HG02970 (cell line): ENCODE results near the gene ZNF768.

ENCODE experiments used
- ATAC-seq: cut with Tn5 transposase; IDR thresholded peaks from one replicate; pipeline ENCODE4 v1.9.1; 2021; ENCODE audit warnings: mild to moderate bottlenecking, moderate library complexity, moderate number of reproducible peaks; ENCODE audit not compliant: unreplicated experiment, low FRiP score

Gene ZNF768

DNA sequence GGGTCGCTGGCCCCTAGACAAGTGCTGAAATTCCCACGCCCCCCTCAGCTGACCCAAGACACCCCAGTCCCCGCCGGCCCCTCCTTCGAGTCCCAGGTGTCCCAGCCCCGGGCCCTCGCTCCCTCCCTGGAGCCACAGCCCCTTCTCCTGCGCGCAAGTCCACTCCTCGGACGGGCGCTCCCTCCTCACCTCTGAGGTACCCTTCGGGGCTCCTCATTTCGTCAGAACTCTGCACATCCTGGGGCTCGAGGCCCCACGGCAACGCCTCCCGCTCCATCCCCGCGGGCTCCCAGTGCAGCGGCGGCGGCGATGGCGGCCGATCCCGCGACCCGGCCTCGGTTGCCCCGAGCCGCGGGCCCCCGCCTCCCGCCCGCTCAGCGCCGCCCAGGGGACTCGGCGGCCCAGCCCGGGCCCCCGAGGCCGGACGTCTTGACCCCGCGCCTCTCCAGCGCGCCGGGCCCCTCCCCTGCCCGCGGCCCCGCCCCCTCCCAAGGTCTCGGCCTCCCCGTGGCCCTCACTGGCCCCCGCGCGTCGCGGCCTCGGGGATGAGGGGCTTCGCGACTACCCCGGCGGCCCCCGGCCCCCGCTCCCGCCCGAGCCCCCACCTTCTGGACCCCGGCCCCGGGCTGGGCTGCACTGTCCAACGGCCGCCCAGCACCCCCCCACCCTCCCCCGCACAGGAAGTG is at the start of gene ZNF768:
ZNF768 (minus strand) TSS at position 430 of the 686 bp plus-strand sequence; CDS start at position 277, 153 bp downstream.
- peak; percentile 26 for ATAC-seq

DNA sequence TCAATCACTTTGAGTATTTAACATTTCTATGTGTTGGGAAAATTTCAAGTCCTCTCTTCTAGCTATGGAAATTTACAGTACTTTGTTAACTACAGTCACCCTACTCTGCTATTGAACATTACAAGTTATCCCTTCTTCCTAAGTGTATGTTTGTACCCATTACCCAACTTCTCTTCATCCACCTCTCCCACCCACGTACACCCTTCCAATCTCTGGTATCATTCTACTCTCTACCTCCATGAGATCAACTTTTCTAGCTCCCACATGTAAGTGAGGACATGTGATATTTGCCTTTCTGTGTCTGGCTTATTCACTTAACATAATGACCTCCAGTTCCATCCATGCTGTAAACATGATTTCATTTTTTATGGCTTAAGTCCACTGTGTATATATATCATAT is 48.3 kb upstream of the ZNF768 start:
- no peak for ATAC-seq

DNA sequence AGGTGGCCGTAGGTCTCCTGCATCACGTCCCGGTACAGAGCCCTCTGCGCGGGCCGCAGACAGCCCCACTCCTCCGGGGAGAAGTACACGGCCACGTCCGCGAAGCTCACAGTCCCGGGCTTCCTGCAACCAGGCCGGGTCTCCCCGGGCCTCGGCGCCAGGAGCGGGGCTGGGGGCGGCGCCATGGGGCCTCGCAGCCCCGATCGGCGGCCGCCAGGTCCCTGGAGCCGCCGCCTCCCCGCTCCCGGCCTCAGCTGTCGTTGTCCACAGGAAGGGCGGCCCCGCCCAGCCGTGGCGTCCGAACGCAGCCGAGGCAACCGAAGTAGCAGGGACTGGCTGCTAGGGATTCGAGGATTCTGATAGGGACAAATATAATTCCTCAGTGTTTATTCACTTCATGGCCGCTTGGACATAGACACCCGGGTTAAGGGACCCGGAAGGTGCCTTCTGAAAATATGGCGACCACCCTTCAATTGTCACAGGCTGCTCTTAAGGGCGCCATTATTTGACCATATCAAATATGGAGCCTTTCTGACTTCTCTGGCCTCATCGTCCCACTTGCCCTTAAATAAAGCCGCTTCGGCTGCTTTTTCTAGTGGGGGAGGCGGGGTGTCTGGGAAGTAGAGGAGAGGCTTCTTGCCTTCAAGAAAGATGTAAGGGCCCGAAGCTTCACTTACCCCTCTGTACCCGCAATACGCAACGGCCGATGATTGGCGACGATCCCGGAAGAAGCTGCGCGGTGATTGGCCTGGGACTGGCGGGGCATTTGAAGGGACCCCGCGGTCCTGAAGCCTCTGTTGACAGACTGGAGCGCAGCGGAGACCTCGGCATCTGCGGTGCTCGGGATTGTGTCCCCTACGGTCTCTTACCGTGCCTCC is 45.3 kb upstream of the ZNF768 start, which contains the start of gene ZNF688:
ZNF688 (minus strand) TSS at position 270 of the 878 bp plus-strand sequence; CDS start at position 185, 85 bp downstream.
- ATAC-seq, result peak; percentile 61

DNA sequence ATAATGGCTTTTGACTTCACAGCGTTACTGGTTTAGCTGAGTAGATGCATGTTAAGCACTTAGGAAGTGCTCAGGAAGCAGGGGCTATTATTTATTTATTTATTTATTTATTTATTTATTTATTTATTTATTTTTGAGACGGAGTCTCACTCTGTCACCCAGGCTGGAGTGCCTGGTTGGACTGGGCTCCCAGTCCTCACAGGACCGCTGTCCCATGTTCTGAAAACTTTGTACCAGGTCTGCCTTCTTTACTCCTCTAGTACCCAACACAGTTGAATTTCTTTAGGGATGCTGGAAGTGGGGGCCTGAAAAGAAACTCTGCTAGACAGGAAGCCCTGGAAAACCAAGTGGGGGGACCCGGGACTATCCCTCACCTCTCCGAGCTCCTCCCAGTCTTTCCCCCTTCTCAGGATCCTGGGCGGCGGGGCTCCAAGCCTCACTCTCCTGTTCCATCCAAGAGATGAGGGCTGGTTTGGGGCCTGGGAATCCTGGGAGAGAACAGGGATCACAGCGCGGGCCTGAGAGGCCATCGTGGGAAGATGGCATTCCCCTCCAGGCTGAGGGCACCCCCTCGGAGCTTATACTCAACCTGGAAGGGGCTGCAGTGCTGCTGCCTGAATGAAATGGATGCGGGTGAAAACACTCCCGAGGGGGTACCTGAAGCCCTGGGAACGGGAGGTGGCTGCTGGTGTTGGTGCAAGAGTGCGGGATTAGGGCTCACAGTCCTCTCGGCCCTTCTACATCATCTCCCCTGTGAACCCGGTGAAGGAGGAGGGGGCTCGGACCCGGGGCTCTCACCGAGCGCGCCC is 44.5 kb upstream of the ZNF768 start:
- ATAC-seq, result no peak

DNA sequence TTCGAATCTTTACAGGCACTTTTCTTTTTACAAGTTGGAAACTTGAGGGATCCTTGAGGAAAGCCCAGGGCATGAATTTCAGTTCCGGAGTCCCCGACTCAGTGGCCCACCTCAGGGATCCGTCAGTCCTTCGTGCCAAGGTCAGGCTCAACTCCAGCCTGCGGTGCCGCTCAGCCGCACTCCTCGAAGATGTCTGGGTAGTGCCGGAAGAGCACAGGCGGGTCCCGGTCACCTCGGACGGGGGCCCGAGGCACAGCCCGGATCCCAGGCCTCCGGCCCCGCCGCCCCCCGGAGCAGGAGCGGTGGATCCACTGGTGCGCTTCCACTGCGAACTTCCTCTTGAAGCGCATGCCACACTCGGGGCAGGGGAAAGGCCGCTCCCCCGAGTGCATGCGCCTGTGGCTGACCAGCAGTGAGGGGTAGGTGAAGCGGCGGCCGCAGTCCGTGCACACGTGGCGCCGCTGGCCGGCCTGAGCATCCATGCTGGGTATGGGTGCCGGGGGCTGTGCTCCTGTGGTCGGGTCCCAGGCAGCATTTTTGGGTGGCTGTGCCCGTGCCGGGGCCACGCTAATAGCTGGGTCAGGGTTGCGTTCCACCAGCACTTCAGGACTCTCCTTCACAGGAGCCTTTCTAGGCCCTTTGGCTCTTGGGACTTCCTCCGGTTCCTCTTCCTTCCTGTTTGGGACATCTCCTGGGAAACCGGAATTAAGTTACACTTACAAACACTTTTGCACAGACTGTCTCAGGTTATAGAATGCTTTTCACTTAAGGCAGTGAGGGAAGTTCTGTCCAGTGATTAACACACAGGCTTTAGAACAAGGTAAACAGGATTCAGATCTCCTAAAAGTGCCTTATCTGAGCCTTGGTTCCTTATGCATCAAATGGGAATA is 43.6 kb upstream of the ZNF768 start:
- ATAC-seq, result no peak

DNA sequence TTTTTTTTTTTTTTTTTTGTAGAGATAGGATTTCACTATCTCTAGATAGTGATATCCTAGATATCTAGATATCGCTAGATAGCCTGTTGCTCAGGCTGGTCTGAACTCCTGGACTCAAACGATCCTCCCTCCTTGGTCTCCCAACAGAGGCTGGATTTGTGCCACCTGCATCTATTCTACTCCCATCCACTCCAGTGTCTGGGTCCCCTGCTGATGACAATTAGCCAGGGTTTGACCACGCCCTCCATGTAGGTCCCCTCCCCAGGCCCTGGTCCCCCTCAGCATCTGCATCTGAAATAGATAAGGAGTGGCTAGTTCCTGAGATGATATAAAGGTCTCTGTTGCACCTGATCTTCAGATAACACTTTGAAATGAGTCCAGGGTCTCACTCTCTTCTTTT is 42.9 kb upstream of the ZNF768 start:
- ATAC-seq, result no peak

DNA sequence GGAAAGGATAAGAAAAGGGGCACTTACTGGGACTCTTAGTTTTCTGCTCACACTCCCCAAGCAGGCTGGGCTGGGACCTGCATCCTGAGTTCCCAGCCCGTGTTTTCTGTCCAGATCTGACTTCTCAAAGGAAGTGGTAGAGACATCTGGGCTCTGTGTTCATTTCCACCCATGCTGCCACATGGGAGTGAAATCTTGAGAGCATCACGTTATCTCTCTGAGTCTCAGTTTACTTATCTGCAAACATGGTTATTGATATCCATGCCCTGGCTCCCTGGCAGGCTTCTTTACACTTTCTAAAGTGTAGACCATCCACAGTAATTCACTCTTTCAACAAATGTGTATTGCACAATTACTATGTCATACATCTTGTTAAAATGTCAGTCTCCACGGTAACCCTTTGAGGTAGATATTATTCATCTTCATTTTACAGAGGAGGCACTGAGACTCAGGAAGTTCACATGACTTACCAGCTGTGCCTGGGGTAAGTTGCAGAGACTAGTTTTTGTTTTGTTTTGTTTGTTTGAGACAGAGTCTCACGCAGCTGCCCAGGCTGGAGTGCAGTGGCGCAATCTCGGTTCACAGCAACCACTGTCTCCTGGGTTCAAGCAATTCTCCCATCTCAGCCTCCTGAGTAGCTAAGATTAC is 41.7 kb upstream of the ZNF768 start:
- no peak for ATAC-seq

DNA sequence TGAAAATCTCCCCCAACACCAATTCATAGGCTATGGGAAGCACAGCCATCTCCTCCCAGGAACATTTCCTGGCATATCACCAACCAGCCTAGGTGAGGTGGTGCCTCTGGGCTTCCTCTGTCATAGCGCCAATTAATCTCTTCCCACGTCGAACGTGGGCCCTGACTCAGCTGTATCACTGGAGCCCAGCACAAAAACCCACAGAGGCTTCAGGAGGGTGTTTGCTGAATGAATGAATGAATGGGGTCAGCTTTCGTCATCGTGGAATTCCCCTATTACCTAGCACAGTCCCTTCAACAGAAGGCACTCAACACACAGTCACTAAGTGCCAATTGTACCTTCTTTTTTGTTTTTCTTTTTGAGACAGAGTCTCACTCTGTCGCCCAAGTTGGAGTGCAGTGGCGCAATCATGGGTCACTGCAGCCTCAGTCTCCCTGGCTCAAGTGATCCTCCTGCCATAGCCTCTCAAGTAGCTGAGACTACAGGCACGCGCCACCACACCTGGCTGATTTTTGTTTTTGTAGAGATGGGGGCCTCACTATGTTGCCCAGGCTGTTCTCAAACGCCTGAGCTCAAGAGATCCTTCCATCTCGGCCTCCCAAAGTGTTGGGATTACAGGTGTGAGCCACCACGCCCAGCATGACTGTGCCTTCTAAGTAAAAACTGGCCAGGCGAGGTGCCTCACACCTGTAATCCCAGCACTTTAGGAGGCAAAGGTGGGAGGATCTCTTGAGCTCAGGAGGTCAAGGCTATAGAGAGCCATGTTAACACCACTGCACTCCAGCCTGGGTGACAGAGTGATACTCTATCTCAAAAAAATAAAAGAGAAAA is 41.0 kb upstream of the ZNF768 start:
- no peak for ATAC-seq

DNA sequence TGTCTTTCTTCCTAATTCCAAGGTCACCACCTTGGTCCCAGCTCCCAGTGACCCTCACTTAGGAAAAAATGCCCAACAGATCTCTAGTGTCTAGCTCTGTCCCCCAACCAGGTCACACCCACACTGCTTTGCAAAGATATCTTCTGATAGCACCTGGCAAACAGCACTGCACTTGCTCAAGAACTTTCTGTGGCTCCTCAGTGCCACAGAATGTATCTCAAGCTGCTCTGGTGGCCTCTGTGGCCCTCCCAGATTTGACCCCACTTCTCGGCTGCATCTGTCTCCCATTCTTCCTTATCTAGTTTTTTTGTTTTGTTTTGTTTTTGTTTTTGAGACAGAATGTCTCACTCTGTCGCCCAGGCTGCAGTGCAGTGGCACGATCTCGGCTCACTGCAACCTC is 40.2 kb upstream of the ZNF768 start:
- ATAC-seq, result no peak

DNA sequence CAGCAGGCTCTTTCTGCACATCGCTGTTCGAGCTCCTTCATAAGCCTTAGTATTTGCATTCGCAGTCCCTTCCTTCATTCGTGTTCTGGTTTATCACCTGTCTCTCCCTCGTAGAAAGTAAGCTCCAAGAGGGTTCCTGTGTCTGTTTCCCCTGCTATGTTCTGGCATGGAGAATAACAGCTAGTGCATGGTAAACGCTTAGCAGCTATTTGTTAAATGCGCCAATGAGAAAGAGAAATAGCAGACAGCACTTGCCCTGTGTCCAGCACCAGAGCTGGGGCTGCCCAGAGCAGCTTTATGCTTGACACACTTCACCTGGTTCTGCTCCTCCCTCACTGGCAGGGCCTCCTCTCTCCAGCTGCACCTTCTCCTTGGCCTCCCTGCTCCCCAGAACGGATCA is 39.6 kb upstream of the ZNF768 start:
- ATAC-seq, result no peak

DNA sequence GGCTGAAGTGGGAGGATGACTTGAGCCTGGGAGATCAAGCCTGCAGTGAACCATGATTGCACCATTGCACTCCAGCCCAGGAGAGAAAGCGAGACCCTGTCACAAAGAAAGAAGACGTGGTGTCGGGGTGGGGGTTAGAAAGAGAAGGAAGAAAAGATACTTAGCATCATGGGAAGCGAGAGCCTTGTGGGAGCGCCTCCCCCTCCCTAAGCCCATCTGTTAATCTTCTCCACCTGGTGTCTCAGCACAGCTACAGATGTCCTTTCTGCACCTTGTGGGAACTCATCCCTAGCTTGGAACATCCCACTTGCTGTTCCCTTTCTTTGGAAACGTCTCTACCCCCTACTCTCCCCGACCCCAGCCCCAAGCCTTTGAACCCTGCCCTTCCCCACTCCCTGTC is 39.2 kb upstream of the ZNF768 start:
- no peak for ATAC-seq

DNA sequence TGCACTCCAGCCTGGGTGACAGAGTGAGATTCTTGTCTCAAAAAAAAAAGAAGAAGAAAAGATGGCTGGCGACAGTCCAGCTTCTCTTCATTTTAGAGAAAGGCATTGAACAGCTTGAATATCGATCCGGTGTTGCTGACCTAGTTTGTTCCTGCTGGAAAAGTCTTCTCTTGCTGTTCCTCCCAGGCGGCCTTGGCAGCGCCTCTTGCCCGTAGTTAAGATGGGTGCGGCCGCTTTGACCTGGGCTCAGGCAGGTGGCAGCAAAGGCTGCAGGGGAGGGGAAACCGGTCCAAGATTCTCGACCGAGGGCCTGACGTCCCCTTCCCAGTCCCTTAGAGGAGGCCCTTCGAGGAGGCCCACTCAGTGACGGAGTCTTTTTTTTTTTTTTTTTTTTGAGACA is 35.7 kb upstream of the ZNF768 start:
- ATAC-seq, result no peak

DNA sequence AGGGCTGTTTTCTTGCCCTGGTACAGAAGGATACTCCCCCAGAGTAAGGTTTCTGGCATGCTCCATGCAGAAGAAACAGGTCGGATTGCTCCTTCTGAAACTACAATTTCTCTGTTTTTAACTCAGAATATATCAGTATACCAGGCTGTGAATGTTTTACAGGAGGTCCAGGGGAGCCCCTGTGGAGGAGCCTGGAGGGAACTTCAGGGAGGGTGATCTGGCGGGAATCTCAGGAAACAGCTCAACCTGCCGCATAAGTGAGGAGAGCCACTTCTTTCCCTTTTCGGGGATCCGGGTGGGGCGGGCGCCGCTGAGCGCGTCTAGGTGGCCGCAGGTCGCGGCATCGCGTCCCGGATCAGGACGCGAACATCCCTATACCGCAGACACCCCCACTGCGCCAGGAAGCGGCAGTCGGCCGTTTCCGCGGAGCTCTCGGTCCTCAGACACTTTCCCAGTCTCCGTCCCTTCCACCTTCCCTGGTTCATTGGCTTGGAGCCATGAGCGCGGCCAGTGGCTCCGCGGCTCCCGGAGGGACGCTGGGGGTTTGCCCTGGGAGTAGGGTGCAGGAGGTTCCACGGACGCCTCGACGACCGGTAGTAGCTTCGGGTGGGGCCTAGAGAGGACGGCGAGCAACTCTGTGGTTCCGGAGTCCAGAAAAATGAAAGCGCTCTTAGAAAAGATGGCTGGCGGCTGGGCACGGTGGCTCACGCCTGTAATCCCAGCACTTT is 34.9 kb upstream of the ZNF768 start:
- no peak for ATAC-seq

DNA sequence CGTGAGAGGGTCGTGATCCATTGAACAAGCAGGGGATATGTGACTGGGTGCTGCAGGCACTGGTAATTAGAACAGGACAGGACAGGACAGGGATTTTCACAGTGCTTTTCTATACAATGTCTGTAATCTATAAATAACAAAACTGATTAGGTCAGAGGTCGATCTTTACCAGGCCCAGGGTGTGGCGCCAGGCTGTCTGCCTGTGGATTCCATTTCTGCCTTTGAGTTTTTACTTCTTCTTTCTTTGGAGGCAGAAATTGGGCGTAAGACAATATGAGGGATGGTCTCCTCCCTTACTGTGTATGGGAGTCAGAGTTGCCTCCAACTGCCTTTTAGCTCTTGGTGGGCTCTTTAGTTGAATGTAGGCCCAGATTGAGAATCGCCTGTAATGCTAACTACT is 33.3 kb upstream of the ZNF768 start:
- no peak for ATAC-seq

DNA sequence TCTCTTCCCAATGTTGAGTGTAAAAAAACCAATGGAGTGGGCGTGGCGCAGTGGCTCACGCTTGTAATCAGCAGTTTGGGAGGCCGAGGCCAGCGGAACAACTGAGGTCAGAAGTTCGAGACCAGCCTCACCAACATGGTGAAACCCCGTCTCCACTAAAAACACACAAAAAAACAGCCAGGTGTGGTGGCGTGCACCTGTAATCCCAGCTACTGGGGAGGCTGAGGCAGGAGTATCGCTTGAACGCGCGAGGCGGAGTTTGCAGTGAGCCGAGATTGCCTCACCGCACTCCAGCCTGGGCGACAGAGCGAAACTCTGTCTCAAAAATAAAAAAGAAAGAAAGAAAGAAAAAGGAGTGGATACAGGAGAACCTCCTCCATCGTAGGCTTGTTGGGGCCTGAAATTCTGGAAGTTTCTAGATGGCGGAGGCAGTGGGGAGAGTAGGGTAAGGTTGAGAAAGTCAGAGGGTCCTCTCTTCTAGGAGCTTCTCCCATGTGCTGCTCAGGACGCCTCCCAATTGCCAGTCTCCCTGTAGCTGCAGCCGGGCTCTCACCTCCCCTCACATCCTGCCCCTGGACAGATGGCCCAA is 32.5 kb upstream of the ZNF768 start:
- ATAC-seq, result no peak

DNA sequence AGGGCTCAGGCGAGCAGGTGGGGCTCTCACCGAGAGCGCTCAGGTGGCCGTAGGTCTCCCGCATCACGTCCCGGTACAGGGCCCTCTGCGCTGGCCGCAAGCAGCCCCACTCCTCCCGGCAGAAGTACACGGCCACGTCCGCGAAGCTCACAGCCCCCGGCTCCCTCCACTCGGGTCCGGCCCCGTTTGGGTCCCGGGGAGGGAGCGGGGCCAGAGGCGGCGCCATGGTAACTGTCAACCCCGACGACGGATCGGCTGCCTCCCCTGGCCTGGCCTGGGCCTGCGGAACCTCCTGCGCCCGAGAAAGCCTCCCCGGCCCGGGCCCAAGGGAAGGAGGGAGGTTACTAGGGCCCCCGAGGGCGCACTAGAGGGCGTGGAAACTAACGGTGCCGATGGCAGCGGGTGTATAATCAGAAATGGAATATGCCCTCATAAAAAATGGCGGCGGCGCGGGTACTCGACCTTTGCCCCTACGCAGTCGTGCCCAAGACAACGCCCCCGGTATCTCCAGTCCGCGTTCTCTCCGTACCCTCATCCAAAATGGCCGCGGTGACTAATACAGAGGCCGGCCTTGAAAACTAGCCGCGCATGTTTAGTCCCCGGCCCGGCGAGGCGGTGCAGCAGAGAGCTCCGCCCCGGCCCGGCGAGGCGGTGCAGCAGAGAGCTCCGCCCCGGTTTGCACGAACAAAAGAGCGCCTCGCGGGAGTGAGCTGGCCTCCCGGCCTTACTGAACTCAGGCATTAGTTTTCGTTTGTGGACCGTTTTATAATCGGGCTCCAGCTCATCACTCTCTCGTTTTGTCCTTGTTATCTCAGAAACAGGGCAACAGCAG is 31.8 kb upstream of the ZNF768 start, which contains the start of gene ZNF764:
ZNF764 (minus strand) TSS at position 418 of the 832 bp plus-strand sequence; CDS start at position 226, 192 bp downstream.
- peak; percentile 82 for ATAC-seq

DNA sequence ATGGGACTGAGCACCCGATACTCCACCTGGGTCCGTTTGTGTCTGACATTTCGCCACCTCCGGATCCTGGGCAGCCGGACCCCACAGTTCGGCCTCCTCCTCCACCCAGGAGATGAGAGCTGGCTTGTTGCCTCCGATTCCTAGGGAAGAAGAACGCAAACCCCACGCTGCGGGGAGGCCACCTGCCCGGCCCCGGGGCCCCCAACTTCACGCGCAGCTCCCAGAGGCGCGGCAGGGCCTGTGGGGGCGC is 31.3 kb upstream of the ZNF768 start:
- ATAC-seq, result no peak
